Measurements from ENCODE around the gene FAM171A1. TPM values are rescaled to one million over a fixed set of nuclear protein-coding genes. Genes with fewer than 3 reads are reported as not detected.

Gene FAM171A1
- total RNA-seq, 1 donor from 2014 or later = 51.9 TPM

- Histone ChIP-seq H4K20me1 (ENCODE audit: insufficient read depth, low read length) (peaks cover 72% of the 10 kb centered on the region), H3K9me3 (ENCODE audit: insufficient read depth, low read depth, low read length) (no peaks in the 10 kb centered on the region), H3K79me2 (ENCODE audit: insufficient read depth, low read length) (peaks cover 94% of the 10 kb centered on the region), H3K36me3 (ENCODE audit: insufficient read depth, low read length) (no peaks in the 10 kb centered on the region), H3K4me3 (ENCODE audit: insufficient read depth, low read depth, low read length) (peak overlapping the region; percentile 37), H3K4me2 (ENCODE audit: low read length) (peak overlapping the region; percentile 73), H3K27me3 (ENCODE audit: insufficient read depth, low read length) (no peaks in the 10 kb centered on the region), H2AFZ (ENCODE audit: low read depth, low read length) (peak overlapping the region; percentile 3), H3K4me1 (ENCODE audit: insufficient read depth, low read length) (peaks cover 14% of the 10 kb centered on the region), H3K27ac (ENCODE audit: low read depth, low read length) (peak overlapping the region; percentile 58), H3K9ac (ENCODE audit: low read length) (peak overlapping the region; percentile 47)
- no peaks in the 10 kb centered on the region for H3K9me3 Mint-ChIP-seq (ENCODE audit: unreplicated experiment)
- FAIRE-seq (no peak), DNase-seq (ENCODE audit: low read depth) (peak; percentile 93)
- H3K36me3 Mint-ChIP-seq (ENCODE audit: low read depth, unreplicated experiment) = peaks cover 4% of the 10 kb centered on the region
- no peak overlapping the region for H3K4me3 Mint-ChIP-seq (ENCODE audit: unreplicated experiment)
- H3K27ac Mint-ChIP-seq (ENCODE audit: unreplicated experiment) = peak overlapping the region; percentile 56
- H3K4me1 Mint-ChIP-seq (ENCODE audit: low read depth, unreplicated experiment) = peaks cover 11% of the 10 kb centered on the region
- H3K27me3 Mint-ChIP-seq (ENCODE audit: low read depth, unreplicated experiment) = no peaks in the 10 kb centered on the region
- no peak for TF ChIP-seq EZH2 (IDR thresholded peaks at IDR 0.05; ENCODE audit: insufficient read depth, low read length)
- TF ChIP-seq CTCF (IDR thresholded peaks at IDR 0.05; ENCODE audit: insufficient read depth, low read depth, low read length) = no peak
These were observed 26.2 kb downstream of the FAM171A1 start for GRCh38 chr10:15344876-15345285.

DNA sequence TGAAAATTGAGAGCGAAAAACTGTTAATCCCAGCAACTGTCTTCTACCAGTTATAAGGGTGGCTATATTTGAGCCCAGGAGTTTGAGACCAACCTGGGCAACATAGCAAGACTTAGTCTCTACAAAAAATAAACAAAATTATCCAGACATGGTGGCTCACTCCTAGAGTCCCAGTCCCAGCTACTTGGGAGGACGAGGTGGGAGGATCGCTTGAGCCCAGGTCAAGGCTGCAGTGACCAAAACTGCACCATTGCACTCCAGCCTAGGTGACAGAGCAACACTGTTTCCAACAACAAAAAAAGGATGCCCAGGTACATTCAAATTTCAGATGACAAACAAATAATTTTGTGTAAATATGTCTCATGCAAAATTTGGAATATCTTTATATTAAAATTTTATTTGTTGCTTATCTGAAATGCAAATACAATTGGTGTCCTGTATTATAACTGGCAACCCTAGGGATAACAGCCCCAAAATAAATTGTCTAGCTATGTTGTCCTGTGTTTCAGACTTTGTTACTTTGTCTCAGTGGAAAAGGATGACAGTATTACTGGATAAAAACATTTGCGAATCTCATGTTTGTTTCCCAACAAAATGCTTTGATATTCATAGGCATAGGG lies 26.7 kb downstream of the FAM171A1 start:
- Histone ChIP-seq H3K4me1 (ENCODE audit: insufficient read depth, low read length) (peaks cover 14% of the 10 kb centered on the region), H2AFZ (ENCODE audit: low read depth, low read length) (peak overlapping the region; percentile 3), H3K27ac (ENCODE audit: low read depth, low read length) (peak overlapping the region; percentile 58), H3K9ac (ENCODE audit: low read length) (peak overlapping the region; percentile 47), H3K79me2 (ENCODE audit: insufficient read depth, low read length) (peaks cover 94% of the 10 kb centered on the region), H4K20me1 (ENCODE audit: insufficient read depth, low read length) (peaks cover 71% of the 10 kb centered on the region), H3K27me3 (ENCODE audit: insufficient read depth, low read length) (no peaks in the 10 kb centered on the region), H3K9me3 (ENCODE audit: insufficient read depth, low read depth, low read length) (no peaks in the 10 kb centered on the region), H3K36me3 (ENCODE audit: insufficient read depth, low read length) (no peaks in the 10 kb centered on the region), H3K4me2 (ENCODE audit: low read length) (peak overlapping the region; percentile 73), H3K4me3 (ENCODE audit: insufficient read depth, low read depth, low read length) (peak overlapping the region; percentile 37)
- FAIRE-seq (no peak), DNase-seq (ENCODE audit: low read depth) (no peak)
- H3K4me1 Mint-ChIP-seq (ENCODE audit: low read depth, unreplicated experiment) = peaks cover 16% of the 10 kb centered on the region
- TF ChIP-seq CTCF (IDR thresholded peaks at IDR 0.05; ENCODE audit: insufficient read depth, low read depth, low read length) (no peak), EZH2 (IDR thresholded peaks at IDR 0.05; ENCODE audit: insufficient read depth, low read length) (no peak)
- peaks cover 4% of the 10 kb centered on the region for H3K36me3 Mint-ChIP-seq (ENCODE audit: low read depth, unreplicated experiment)
- no peak overlapping the region for H3K4me3 Mint-ChIP-seq (ENCODE audit: unreplicated experiment)
- peak overlapping the region; percentile 56 for H3K27ac Mint-ChIP-seq (ENCODE audit: unreplicated experiment)
- no peaks in the 10 kb centered on the region for H3K9me3 Mint-ChIP-seq (ENCODE audit: unreplicated experiment)
- H3K27me3 Mint-ChIP-seq (ENCODE audit: low read depth, unreplicated experiment) = no peaks in the 10 kb centered on the region

- Histone ChIP-seq H3K4me2 (ENCODE audit: low read length) (no peak overlapping the region), H3K9me3 (ENCODE audit: insufficient read depth, low read depth, low read length) (no peaks in the 10 kb centered on the region), H3K79me2 (ENCODE audit: insufficient read depth, low read length) (peaks cover 92% of the 10 kb centered on the region), H3K4me1 (ENCODE audit: insufficient read depth, low read length) (peaks cover 14% of the 10 kb centered on the region), H3K36me3 (ENCODE audit: insufficient read depth, low read length) (no peaks in the 10 kb centered on the region), H4K20me1 (ENCODE audit: insufficient read depth, low read length) (peaks cover 61% of the 10 kb centered on the region), H3K27ac (ENCODE audit: low read depth, low read length) (no peak overlapping the region), H3K27me3 (ENCODE audit: insufficient read depth, low read length) (no peaks in the 10 kb centered on the region), H2AFZ (ENCODE audit: low read depth, low read length) (no peak overlapping the region), H3K4me3 (ENCODE audit: insufficient read depth, low read depth, low read length) (no peak overlapping the region), H3K9ac (ENCODE audit: low read length) (no peak overlapping the region)
- peaks cover 19% of the 10 kb centered on the region for H3K4me1 Mint-ChIP-seq (ENCODE audit: low read depth, unreplicated experiment)
- FAIRE-seq (no peak), DNase-seq (ENCODE audit: low read depth) (no peak)
- H3K27me3 Mint-ChIP-seq (ENCODE audit: low read depth, unreplicated experiment) = no peaks in the 10 kb centered on the region
- TF ChIP-seq CTCF (IDR thresholded peaks at IDR 0.05; ENCODE audit: insufficient read depth, low read depth, low read length) (no peak), EZH2 (IDR thresholded peaks at IDR 0.05; ENCODE audit: insufficient read depth, low read length) (no peak)
- peaks cover 4% of the 10 kb centered on the region for H3K36me3 Mint-ChIP-seq (ENCODE audit: low read depth, unreplicated experiment)
- no peak overlapping the region for H3K4me3 Mint-ChIP-seq (ENCODE audit: unreplicated experiment)
- H3K9me3 Mint-ChIP-seq (ENCODE audit: unreplicated experiment) = no peaks in the 10 kb centered on the region
- no peak overlapping the region for H3K27ac Mint-ChIP-seq (ENCODE audit: unreplicated experiment)
These were observed 28.1 kb downstream of the FAM171A1 start for GRCh38 chr10:15342970-15343369.

All from astrocyte (in vitro differentiated cells and primary cell).